Parathyroid adenoma (tissue), 2 donors: Measurements from ENCODE around the gene OPA3.
"Not testable (repeated sequence)": the region's sequence is repeated elsewhere in the genome, so short reads cannot be mapped to it uniquely, and the experiment has no call there.

ENCODE experiments used
- H2AFZ ChIP-seq: fragments of 300-600 bp; sonication (generic); one replicate; pipeline ENCODE4 v1.7.0; 2017; ENCODE audit warnings: antibody characterized with exemption, mild to moderate bottlenecking
- H3K27ac ChIP-seq: fragments of 300-600 bp; sonication (generic); one replicate; pipeline ENCODE4 v1.7.0; 2017
- H3K27me3 ChIP-seq: fragments of 300-600 bp; sonication (generic); one replicate; pipeline ENCODE4 v1.7.0; 2017; ENCODE audit warnings: low read length; ENCODE audit not compliant: control insufficient read depth, insufficient read depth
- H3K36me3 ChIP-seq: fragments of 300-600 bp; sonication (generic); one replicate; pipeline ENCODE4 v1.7.0; 2017; ENCODE audit warnings: low read length; ENCODE audit not compliant: control insufficient read depth, insufficient read depth
- H3K4me1 ChIP-seq: fragments of 300-600 bp; sonication (generic); one replicate; pipeline ENCODE4 v1.7.0; 2017; ENCODE audit warnings: control low read depth
- H3K4me2 ChIP-seq: fragments of 300-600 bp; sonication (generic); one replicate; pipeline ENCODE4 v1.7.0; 2017; ENCODE audit warnings: low read length
- H3K4me3 ChIP-seq: fragments of 300-600 bp; sonication (generic); one replicate; pipeline ENCODE4 v1.7.0; 2017; ENCODE audit warnings: low read depth, low read length
- H3K79me2 ChIP-seq: fragments of 300-600 bp; sonication (generic); one replicate; pipeline ENCODE4 v1.7.0; 2017; ENCODE audit warnings: control low read depth
- H3K9ac ChIP-seq: fragments of 300-600 bp; sonication (generic); one replicate; pipeline ENCODE4 v1.7.0; 2017; ENCODE audit warnings: mild to moderate bottlenecking
- H3K9me3 ChIP-seq: fragments of 300-600 bp; sonication (generic); one replicate; pipeline ENCODE4 v1.7.0; 2017; ENCODE audit warnings: low read length; ENCODE audit not compliant: control insufficient read depth
- CTCF ChIP-seq: fragments of 300-600 bp; sonication (generic); IDR thresholded peaks from one replicate; pipeline ENCODE4 v1.7.0; 2017; ENCODE audit warnings: antibody characterized with exemption, mild to moderate bottlenecking
- donor health status: primary hyperparathyroidism.

Gene OPA3

GRCh38 chr19:45514376-45515051 lies 70.1 kb downstream of the OPA3 start:
- Histone ChIP-seq H3K79me2 (peaks cover 11% of the 10 kb centered on the region), H2AFZ (no peak overlapping the region), H3K27me3 (no peaks in the 10 kb centered on the region), H3K4me3 (peak overlapping the region; percentile 5), H3K36me3 (no peaks in the 10 kb centered on the region), H3K9me3 (no peaks in the 10 kb centered on the region), H3K9ac (no peak overlapping the region), H3K27ac (no peak overlapping the region), H3K4me1 (peaks cover 10% of the 10 kb centered on the region), H3K4me2 (no peak overlapping the region)
- no peak for TF ChIP-seq CTCF

- TF ChIP-seq CTCF = no peak
- Histone ChIP-seq H3K79me2 (peaks cover 13% of the 10 kb centered on the region), H3K4me1 (peaks cover 11% of the 10 kb centered on the region), H3K27ac (no peak overlapping the region), H3K9ac (no peak overlapping the region), H3K9me3 (no peaks in the 10 kb centered on the region), H2AFZ (no peak overlapping the region), H3K4me2 (no peak overlapping the region), H3K36me3 (no peaks in the 10 kb centered on the region), H3K27me3 (no peaks in the 10 kb centered on the region), H3K4me3 (no peak overlapping the region)
Observed at GRCh38 chr19:45512881-45513483, 71.6 kb downstream of the OPA3 start.

- Histone ChIP-seq H3K27ac (no peak overlapping the region), H3K9me3 (no peaks in the 10 kb centered on the region), H3K9ac (no peak overlapping the region), H3K4me3 (no peak overlapping the region), H3K4me1 (peaks cover 11% of the 10 kb centered on the region), H2AFZ (no peak overlapping the region), H3K4me2 (no peak overlapping the region), H3K36me3 (no peaks in the 10 kb centered on the region), H3K27me3 (no peaks in the 10 kb centered on the region), H3K79me2 (peaks cover 18% of the 10 kb centered on the region)
- no peak for TF ChIP-seq CTCF
Observed at GRCh38 chr19:45511074-45511473, 73.5 kb downstream of the OPA3 start.

GRCh38 chr19:45510352-45510751 lies 74.2 kb downstream of the OPA3 start:
- not testable (repeated sequence) for H3K4me2 ChIP-seq, H3K4me3 ChIP-seq, H3K9ac ChIP-seq, H3K27ac ChIP-seq, H3K27me3 ChIP-seq, H2AFZ ChIP-seq, H3K36me3 ChIP-seq, H3K9me3 ChIP-seq
- peaks cover 18% of the 10 kb centered on the region for H3K79me2 ChIP-seq
- peaks cover 11% of the 10 kb centered on the region for H3K4me1 ChIP-seq

GRCh38 chr19:45509692-45510015 lies 74.9 kb downstream of the OPA3 start:
- Histone ChIP-seq H2AFZ (peak overlapping the region; percentile 59), H3K4me2 (peak overlapping the region; percentile 84), H3K27me3 (no peaks in the 10 kb centered on the region), H3K79me2 (peaks cover 15% of the 10 kb centered on the region), H3K4me1 (peaks cover 11% of the 10 kb centered on the region), H3K4me3 (no peak overlapping the region), H3K27ac (peak overlapping the region; percentile 81), H3K9ac (no peak overlapping the region), H3K36me3 (no peaks in the 10 kb centered on the region), H3K9me3 (no peaks in the 10 kb centered on the region)
- no peak for TF ChIP-seq CTCF
